ENCODE results near the gene LRRC53.

The LRRC53 gene

DNA sequence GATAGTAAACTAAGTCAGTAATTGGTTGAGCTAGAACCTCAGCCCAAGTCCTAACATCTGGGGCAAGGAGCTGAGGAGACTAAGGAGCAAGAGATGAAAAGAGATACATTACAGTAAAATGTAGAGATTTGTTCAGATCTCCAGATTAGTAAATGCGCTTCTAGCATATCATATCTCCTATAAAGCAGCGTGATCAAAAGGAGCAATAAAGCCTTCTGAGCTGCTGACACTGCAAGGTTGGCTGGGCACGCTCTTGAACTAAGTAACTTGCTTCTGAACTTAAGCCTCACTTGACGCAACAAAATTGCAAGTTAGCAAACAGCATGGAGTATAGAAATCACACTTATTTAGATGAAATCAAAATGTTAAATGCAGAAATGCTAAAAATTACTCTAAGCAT is 80.9 kb downstream of the LRRC53 start:
- no peaks in the 10 kb centered on the region for H3K9me3 Mint-ChIP-seq
- no peaks in the 10 kb centered on the region for H3K4me1 Mint-ChIP-seq
- no peaks in the 10 kb centered on the region for H3K27me3 Mint-ChIP-seq
- H3K27ac Mint-ChIP-seq, result no peak overlapping the region
- CTCF ChIA-PET, result no interaction called here
- H3K4me3 Mint-ChIP-seq, result no peak overlapping the region
- no peaks in the 10 kb centered on the region for H3K36me3 Mint-ChIP-seq
- no peak for DNase-seq

DNA sequence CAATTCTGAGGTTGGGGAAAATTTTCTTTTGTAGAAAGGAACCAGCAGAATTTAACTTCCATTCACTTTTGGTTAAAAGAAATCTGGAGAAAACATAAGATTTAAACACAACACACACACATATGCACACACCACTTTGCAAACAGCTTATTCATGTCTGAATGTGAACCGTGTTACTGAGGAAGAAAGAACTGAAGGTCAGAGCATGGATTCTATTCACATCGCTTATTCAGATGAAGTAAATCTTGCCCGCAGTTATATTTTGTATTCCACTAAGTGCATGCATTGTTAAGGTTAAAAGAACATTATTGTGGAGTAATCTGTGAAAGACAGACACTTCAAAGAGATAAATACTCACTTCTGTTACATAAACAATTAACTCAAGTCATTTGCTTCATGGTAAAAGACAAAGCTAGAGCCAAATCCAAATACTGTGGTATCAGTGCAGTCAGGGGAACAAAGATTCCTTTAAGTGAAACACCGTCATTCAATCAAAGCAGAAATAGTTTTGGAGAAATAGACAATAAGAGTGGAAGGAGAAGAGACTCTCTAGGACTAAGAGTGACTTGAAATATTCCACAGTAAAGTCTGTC is 82.0 kb downstream of the LRRC53 start:
- no peaks in the 10 kb centered on the region for H3K27me3 Mint-ChIP-seq
- H3K4me3 Mint-ChIP-seq, result no peak overlapping the region
- H3K36me3 Mint-ChIP-seq, result no peaks in the 10 kb centered on the region
- no peaks in the 10 kb centered on the region for H3K9me3 Mint-ChIP-seq
- H3K4me1 Mint-ChIP-seq, result no peaks in the 10 kb centered on the region
- no peak overlapping the region for H3K27ac Mint-ChIP-seq
- DNase-seq, result no peak
- CTCF ChIA-PET, result no interaction called here

DNA sequence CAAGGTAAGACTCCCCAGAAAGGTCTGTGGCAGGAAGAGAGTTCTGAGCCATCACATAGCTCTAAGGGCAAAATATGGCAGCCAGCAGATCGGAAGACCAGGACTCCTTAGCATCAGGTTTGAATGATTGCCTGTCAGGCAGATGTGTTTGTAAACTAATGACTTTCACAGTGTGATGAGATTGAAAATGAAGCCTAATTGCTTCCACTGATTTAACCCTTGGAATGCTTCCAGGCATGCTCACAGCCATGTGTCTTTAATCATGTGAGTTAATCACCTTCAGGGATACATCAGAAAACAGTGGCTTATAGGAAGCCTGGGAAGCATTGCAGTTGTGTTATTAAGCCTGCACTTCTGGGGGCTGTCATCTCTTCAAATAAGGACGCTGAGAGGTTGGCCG is 82.8 kb downstream of the LRRC53 start:
- CTCF ChIA-PET, result no interaction called here
- no peak overlapping the region for H3K27ac Mint-ChIP-seq

DNA sequence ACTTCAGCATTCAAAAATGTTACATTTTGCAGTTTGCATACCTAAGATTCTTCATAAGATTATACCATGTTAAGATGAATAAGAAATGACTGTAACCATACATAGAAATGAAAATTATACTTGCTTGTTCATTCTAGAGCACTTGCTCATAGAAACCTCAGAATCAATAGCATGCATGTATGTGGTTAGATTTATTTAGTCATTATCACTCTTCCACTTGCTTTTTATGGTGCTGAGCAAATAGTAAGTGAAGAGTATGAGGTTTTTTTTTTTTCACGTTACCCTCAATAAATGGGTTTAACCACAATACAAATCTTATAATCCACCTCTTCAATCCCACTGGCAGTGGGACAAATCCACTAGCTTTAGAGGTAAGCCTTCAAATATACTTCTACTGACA is 84.7 kb downstream of the LRRC53 start:
- CTCF ChIA-PET, result no interaction called here
- DNase-seq, result no peak
- no peak overlapping the region for H3K27ac Mint-ChIP-seq
- no peaks in the 10 kb centered on the region for H3K4me1 Mint-ChIP-seq
- H3K36me3 Mint-ChIP-seq, result no peaks in the 10 kb centered on the region
- H3K4me3 Mint-ChIP-seq, result no peak overlapping the region
- no peaks in the 10 kb centered on the region for H3K27me3 Mint-ChIP-seq
- H3K9me3 Mint-ChIP-seq, result no peaks in the 10 kb centered on the region

More for the DNA sequence above, 82.8 kb downstream of the LRRC53 start:
- Mint-ChIP-seq H3K27me3 (no peaks in the 10 kb centered on the region), H3K36me3 (no peaks in the 10 kb centered on the region), H3K4me3 (no peak overlapping the region), H3K9me3 (no peaks in the 10 kb centered on the region), H3K4me1 (no peaks in the 10 kb centered on the region)
- no peak for DNase-seq

DNA sequence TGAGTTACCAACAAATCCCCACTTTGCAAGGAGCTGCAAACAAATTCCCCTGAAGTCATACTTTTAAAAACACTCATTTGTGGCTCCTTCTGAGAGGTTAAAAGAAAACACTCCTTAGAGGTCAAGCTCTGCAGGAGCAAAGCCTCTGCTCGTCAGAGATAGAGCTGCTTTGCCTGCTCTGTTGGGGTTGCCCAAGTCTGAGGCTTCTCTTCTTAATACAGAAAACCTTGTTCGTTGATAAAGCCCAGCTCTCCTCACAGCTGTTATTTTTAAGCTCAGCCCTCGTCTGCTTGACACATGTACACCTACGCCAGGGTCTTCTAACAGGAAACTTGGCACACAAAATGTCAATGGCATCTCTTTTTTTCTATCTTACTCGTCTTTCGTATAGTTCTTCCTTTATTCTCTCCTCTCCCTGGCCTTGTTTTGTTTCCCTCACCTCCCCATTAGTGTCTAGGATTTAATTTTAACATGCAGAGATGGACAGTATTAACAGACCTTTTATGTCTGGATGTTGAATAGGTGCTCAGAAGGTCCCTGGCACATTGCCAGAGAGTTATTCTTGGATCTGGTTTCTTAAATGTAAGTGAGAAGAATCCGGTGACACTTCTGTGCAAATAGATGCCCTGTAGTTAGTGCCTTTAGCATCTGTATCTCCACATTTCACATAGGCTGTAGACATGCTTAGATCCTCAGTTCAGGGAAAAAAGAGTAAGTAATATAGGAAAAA is 86.0 kb downstream of the LRRC53 start:
- no peak for DNase-seq
- no peaks in the 10 kb centered on the region for H3K27me3 Mint-ChIP-seq
- H3K4me3 Mint-ChIP-seq, result no peak overlapping the region
- no peaks in the 10 kb centered on the region for H3K9me3 Mint-ChIP-seq
- no peak overlapping the region for H3K27ac Mint-ChIP-seq
- CTCF ChIA-PET, result no interaction called here
- H3K4me1 Mint-ChIP-seq, result no peaks in the 10 kb centered on the region
- no peaks in the 10 kb centered on the region for H3K36me3 Mint-ChIP-seq

DNA sequence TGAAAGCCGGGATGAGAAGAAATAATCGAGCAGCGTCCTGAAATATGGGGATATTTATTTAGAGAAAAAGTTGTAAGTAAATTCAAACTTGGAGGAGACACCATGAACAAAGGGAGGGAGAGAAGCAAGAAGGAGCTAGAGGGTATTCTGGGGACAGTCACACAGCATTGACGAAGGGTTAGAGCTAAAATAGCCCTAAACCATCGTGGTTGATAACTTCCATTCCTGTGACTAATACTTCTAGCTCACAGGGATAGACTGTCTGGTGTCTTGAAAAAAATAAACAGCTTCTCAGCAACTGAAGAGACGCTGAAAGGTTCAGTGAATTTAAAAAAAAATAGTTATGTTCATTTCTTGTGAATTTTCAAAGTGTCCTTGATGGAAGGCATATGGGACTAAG is 86.7 kb downstream of the LRRC53 start:
- H3K4me1 Mint-ChIP-seq, result no peaks in the 10 kb centered on the region
- no peak overlapping the region for H3K27ac Mint-ChIP-seq
- no peaks in the 10 kb centered on the region for H3K9me3 Mint-ChIP-seq
- no peak for DNase-seq
- no peak overlapping the region for H3K4me3 Mint-ChIP-seq
- CTCF ChIA-PET, result no interaction called here
- H3K36me3 Mint-ChIP-seq, result no peaks in the 10 kb centered on the region
- H3K27me3 Mint-ChIP-seq, result no peaks in the 10 kb centered on the region

DNA sequence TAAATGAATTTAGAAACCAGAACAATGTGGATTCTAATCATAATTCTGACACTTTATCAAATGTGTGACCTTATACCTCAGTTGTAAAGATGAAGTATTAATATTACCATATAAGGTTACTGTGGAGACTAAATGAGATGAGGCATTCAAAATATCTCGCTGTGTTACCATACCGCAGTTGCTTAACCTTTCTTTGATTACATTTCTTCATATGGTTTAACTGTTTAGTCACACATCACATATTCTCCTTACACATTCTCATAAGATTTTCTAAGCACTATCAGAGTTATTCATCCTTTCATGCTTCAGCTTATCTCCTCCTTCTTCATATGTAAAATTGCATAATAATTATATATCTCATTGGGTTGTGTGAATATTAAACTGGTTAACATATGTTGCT is 88.9 kb downstream of the LRRC53 start:
- no peak overlapping the region for H3K4me3 Mint-ChIP-seq
- CTCF ChIA-PET, result no interaction called here
- H3K27ac Mint-ChIP-seq, result no peak overlapping the region
- no peaks in the 10 kb centered on the region for H3K9me3 Mint-ChIP-seq
- H3K4me1 Mint-ChIP-seq, result no peaks in the 10 kb centered on the region
- H3K27me3 Mint-ChIP-seq, result no peaks in the 10 kb centered on the region
- no peaks in the 10 kb centered on the region for H3K36me3 Mint-ChIP-seq
- no peak for DNase-seq

DNA sequence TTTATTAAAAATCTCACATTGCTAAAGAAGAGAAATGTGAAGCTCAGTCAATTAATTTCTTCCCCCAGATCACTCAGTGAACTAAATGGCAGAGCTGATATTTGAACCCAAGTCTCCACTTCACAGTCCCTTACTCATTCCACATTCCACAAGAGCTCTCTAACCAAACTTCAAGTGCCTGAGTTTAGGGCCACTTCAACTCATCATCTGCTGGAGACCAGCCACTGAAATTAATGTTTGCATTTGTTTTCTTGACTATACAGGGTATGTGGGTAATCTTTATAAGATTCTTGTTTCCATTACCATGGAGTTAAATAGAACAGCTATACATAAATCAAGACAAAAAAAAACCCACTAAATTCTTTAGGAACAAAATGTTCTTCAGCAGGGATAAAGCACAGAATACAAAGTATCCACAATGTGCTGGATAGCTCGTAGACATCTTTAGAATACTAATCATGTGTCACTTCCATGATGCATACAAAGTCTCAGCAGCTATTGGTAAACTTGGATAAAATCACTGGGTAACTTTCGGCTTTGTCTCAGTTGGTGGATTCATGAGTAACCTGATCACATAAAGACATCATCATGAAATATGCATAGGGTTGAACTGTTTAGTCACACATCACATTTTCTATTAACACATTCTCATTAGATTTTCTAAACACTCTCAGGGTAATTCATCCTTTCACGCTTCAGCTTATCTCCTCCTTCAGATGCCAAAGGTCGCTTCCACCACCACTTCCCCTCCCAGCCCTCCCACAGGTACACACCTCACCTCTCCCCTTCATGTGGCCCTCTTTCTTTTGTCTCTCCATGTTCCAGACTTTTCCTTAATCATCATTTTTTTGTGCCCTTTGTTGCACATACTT is 89.8 kb downstream of the LRRC53 start:
- Mint-ChIP-seq H3K9me3 (no peaks in the 10 kb centered on the region), H3K27me3 (no peaks in the 10 kb centered on the region), H3K4me1 (no peaks in the 10 kb centered on the region), H3K4me3 (no peak overlapping the region), H3K27ac (no peak overlapping the region), H3K36me3 (no peaks in the 10 kb centered on the region)
- DNase-seq, result no peak
- CTCF ChIA-PET, result no interaction called here

DNA sequence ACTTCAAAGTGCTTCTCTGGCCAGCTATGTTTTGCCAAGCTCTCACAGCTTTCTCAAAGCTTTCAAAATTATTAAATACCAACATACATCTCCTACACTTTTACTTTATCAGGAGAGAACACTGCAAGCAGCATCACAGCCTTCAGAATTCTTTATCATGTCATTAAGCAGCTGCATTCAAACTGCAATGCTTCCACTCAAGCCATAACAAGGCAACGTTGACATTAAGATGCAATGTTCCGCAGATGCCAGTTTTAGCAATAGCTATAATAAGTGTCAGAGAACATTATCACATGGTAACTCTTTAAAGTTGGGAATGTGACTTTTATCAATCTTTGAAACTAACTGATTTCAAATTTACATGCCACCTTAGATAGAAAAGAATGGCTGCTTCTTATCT is 91.9 kb downstream of the LRRC53 start:
- H3K36me3 Mint-ChIP-seq, result no peaks in the 10 kb centered on the region
- no peaks in the 10 kb centered on the region for H3K9me3 Mint-ChIP-seq
- no peaks in the 10 kb centered on the region for H3K4me1 Mint-ChIP-seq
- no peak overlapping the region for H3K4me3 Mint-ChIP-seq
- no peak for DNase-seq
- CTCF ChIA-PET, result no interaction called here
- no peaks in the 10 kb centered on the region for H3K27me3 Mint-ChIP-seq
- no peak overlapping the region for H3K27ac Mint-ChIP-seq
